ENCODE data around the gene OR5C1. TPM values are rescaled to one million over a fixed set of nuclear protein-coding genes. Genes with fewer than 3 reads are reported as not detected.

OR5C1 gene
- total RNA-seq, 1 donor from 2014 or later: not detected

- Histone ChIP-seq H3K4me3 (ENCODE audit: low read depth, low read length) (no peak overlapping the region), H3K36me3 (ENCODE audit: control insufficient read depth, insufficient read depth, low read length) (no peaks in the 10 kb centered on the region), H3K27me3 (ENCODE audit: control insufficient read depth, insufficient read depth, low read length) (no peaks in the 10 kb centered on the region)
- no peak for TF ChIP-seq CTCF (IDR thresholded peaks at IDR 0.05; ENCODE audit: insufficient read depth, low read length, poor library complexity, severe bottlenecking)
- DNase-seq (ENCODE audit: low read depth): no peak
These were observed 9.6 kb upstream of the OR5C1 start for GRCh38 chr9:122779181-122779580.

- Histone ChIP-seq H3K4me3 (ENCODE audit: low read depth, low read length) (no peak overlapping the region), H3K36me3 (ENCODE audit: control insufficient read depth, insufficient read depth, low read length) (no peaks in the 10 kb centered on the region), H3K27me3 (ENCODE audit: control insufficient read depth, insufficient read depth, low read length) (no peaks in the 10 kb centered on the region)
- no peak for TF ChIP-seq CTCF (IDR thresholded peaks at IDR 0.05; ENCODE audit: insufficient read depth, low read length, poor library complexity, severe bottlenecking)
- DNase-seq (ENCODE audit: low read depth): no peak
These were observed 8.7 kb upstream of the OR5C1 start for GRCh38 chr9:122780026-122780425.

GRCh38 chr9:122781671-122782070 is 7.1 kb upstream of the OR5C1 start:
- DNase-seq (ENCODE audit: low read depth): no peak
- no peaks in the 10 kb centered on the region for H3K27me3 ChIP-seq (ENCODE audit: control insufficient read depth, insufficient read depth, low read length)
- H3K36me3 ChIP-seq (ENCODE audit: control insufficient read depth, insufficient read depth, low read length): no peaks in the 10 kb centered on the region
- no peak for TF ChIP-seq CTCF (IDR thresholded peaks at IDR 0.05; ENCODE audit: insufficient read depth, low read length, poor library complexity, severe bottlenecking)
- no peak overlapping the region for H3K4me3 ChIP-seq (ENCODE audit: low read depth, low read length)

- no peaks in the 10 kb centered on the region for H3K36me3 ChIP-seq (ENCODE audit: control insufficient read depth, insufficient read depth, low read length)
- H3K4me3 ChIP-seq (ENCODE audit: low read depth, low read length): no peak overlapping the region
- DNase-seq (ENCODE audit: low read depth): no peak
- H3K27me3 ChIP-seq (ENCODE audit: control insufficient read depth, insufficient read depth, low read length): no peaks in the 10 kb centered on the region
- TF ChIP-seq CTCF (IDR thresholded peaks at IDR 0.05; ENCODE audit: insufficient read depth, low read length, poor library complexity, severe bottlenecking): no peak
These were observed 3.5 kb upstream of the OR5C1 start for GRCh38 chr9:122785269-122785668.

GRCh38 chr9:122786338-122786737 is 2.4 kb upstream of the OR5C1 start:
- no peak for DNase-seq (ENCODE audit: low read depth)
- no peak for TF ChIP-seq CTCF (IDR thresholded peaks at IDR 0.05; ENCODE audit: insufficient read depth, low read length, poor library complexity, severe bottlenecking)
- no peaks in the 10 kb centered on the region for H3K36me3 ChIP-seq (ENCODE audit: control insufficient read depth, insufficient read depth, low read length)
- H3K27me3 ChIP-seq (ENCODE audit: control insufficient read depth, insufficient read depth, low read length): no peaks in the 10 kb centered on the region
- H3K4me3 ChIP-seq (ENCODE audit: low read depth, low read length): no peak overlapping the region

GRCh38 chr9:122789256-122790046 is 718 bp downstream of the OR5C1 start:
- Histone ChIP-seq H3K4me3 (ENCODE audit: low read depth, low read length) (no peak overlapping the region), H3K36me3 (ENCODE audit: control insufficient read depth, insufficient read depth, low read length) (no peaks in the 10 kb centered on the region), H3K27me3 (ENCODE audit: control insufficient read depth, insufficient read depth, low read length) (no peaks in the 10 kb centered on the region)
- DNase-seq (ENCODE audit: low read depth): no peak
- no peak for TF ChIP-seq CTCF (IDR thresholded peaks at IDR 0.05; ENCODE audit: insufficient read depth, low read length, poor library complexity, severe bottlenecking)

Data from kidney epithelial cell (primary cell).